PC-3 (cell line): Measurements from ENCODE around the gene S100A3.

Experiments used
- EZH2 ChIP-seq: fragments of 300-600 bp; sonication (generic); IDR thresholded peaks from one replicate; pipeline ENCODE4 v1.6.1; 2017; ENCODE audit warnings: antibody characterized with exemption, mild to moderate bottlenecking, low read length; ENCODE audit not compliant: unreplicated experiment
- TF ChIP-seq, protein P1 (sequence below): fragments of 300-600 bp; sonication (generic); conservative IDR thresholded peaks from 2 replicates; pipeline ENCODE4 v1.5.1; 2017; ENCODE audit warnings: antibody characterized with exemption, low read depth, mild to moderate bottlenecking, low read length

DNA sequence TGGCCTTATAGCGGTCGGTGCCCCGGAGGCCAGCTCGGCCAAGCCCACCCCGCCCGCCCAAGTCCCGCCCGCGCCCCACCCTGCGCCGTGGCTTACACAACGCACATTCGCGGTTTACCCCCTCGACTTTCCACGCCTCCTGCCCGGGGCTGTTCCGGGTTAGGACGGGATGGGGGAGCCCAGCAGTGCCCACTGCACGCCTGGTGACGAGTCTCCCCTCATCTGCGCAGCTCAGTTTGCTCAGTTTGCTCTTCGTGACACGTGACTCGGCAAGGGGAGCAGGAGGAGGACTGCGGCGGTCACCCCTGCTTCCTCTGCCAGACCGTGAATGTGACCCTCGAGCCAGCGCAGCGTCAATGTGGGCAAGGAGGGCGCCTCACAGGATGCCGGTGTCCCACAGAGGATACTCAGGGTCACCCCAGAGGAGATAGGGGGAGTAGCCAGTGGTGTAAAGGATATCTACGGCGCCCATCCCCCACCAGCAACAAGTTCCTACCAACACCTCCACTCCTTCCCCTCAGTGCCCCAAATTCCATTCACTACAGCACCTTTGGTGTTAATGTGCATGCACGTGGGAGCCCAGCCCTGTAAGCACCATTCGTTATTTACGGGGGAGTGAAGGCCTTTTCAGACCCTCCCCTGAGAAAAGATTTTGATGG, 12.9 kb downstream of the S100A3 start:
- no peak for TF ChIP-seq EZH2
- TF ChIP-seq, protein P1, sequence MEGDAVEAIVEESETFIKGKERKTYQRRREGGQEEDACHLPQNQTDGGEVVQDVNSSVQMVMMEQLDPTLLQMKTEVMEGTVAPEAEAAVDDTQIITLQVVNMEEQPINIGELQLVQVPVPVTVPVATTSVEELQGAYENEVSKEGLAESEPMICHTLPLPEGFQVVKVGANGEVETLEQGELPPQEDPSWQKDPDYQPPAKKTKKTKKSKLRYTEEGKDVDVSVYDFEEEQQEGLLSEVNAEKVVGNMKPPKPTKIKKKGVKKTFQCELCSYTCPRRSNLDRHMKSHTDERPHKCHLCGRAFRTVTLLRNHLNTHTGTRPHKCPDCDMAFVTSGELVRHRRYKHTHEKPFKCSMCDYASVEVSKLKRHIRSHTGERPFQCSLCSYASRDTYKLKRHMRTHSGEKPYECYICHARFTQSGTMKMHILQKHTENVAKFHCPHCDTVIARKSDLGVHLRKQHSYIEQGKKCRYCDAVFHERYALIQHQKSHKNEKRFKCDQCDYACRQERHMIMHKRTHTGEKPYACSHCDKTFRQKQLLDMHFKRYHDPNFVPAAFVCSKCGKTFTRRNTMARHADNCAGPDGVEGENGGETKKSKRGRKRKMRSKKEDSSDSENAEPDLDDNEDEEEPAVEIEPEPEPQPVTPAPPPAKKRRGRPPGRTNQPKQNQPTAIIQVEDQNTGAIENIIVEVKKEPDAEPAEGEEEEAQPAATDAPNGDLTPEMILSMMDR, result no peak
